Neural cell (in vitro differentiated cells): ENCODE data around the gene ATP2A1. TPM values are rescaled to one million over a fixed set of nuclear protein-coding genes. Genes with fewer than 3 reads are reported as not detected.

Experiments used
- H2AFZ ChIP-seq: fragments of 200-600, 300-800 bp; sonication (generic), shearing (Covaris generic); 2 replicates; pipeline ENCODE4 v1.6.0; 2014; ENCODE audit warnings: low read depth, mild to moderate bottlenecking, antibody characterized with exemption, low read length, moderate library complexity
- H3F3A ChIP-seq: fragments of 200-600 bp; shearing (Covaris generic); 2 replicates; pipeline ENCODE4 v1.6.1; 2016; ENCODE audit warnings: mild to moderate bottlenecking, moderate library complexity, mixed read lengths, antibody characterized with exemption, low read length; ENCODE audit not compliant: insufficient read depth, poor library complexity, severe bottlenecking
- H3K27ac ChIP-seq: fragments of 200-600, 300-800 bp; sonication (generic), shearing (Covaris generic); 2 replicates; pipeline ENCODE4 v1.5.1; 2014; ENCODE audit warnings: mild to moderate bottlenecking, low read length, moderate library complexity
- H3K27me3 ChIP-seq: fragments of 300-800, 200-600 bp; sonication (generic), shearing (Covaris generic); 2 replicates; pipeline ENCODE4 v1.6.0; 2014; ENCODE audit warnings: mild to moderate bottlenecking, low read depth, low read length, moderate library complexity; ENCODE audit not compliant: insufficient read depth
- H3K36me3 ChIP-seq: fragments of 300-800, 200-600 bp; sonication (generic), shearing (Covaris generic); 2 replicates; pipeline ENCODE4 v1.5.1; 2014; ENCODE audit warnings: mild to moderate bottlenecking, antibody characterized with exemption, low read length, moderate library complexity; ENCODE audit not compliant: insufficient read depth
- H3K4me2 ChIP-seq: fragments of 300-800, 200-600 bp; sonication (generic), shearing (Covaris generic); 2 replicates; pipeline ENCODE4 v1.6.0; 2014; ENCODE audit warnings: mild to moderate bottlenecking, low read length
- H3K4me3 ChIP-seq: fragments of 300-800, 200-600 bp; sonication (generic), shearing (Covaris generic); 2 replicates; pipeline ENCODE4 v1.5.1; 2014; ENCODE audit warnings: mild to moderate bottlenecking, low read length, moderate library complexity
- H3K79me2 ChIP-seq: fragments of 200-600 bp; shearing (Covaris generic); replicated peaks from 2 replicates; pipeline ENCODE4 v1.6.0; 2014; ENCODE audit warnings: mild to moderate bottlenecking, low read length, moderate library complexity; ENCODE audit not compliant: insufficient read depth
- H3K9ac ChIP-seq: fragments of 300-800, 200-600 bp; sonication (generic), shearing (Covaris generic); 2 replicates; pipeline ENCODE4 v1.6.1; 2016; ENCODE audit warnings: mild to moderate bottlenecking, low read length, mixed read lengths
- H3K9me2 ChIP-seq: fragments of 200-600 bp; shearing (Covaris generic); 2 replicates; pipeline ENCODE4 v1.6.1; 2016; ENCODE audit warnings: mild to moderate bottlenecking, low read length, mixed read lengths; ENCODE audit not compliant: insufficient read depth
- H3K9me3 ChIP-seq: fragments of 200-600, 300-800 bp; sonication (generic), shearing (Covaris generic); 2 replicates; pipeline ENCODE4 v1.6.1; 2016; ENCODE audit warnings: mild to moderate bottlenecking, mixed run types, low read length, moderate library complexity, mixed read lengths
- H4K20me1 ChIP-seq: fragments of 200-600 bp; shearing (Covaris generic); 2 replicates; pipeline ENCODE4 v1.6.1; 2016; ENCODE audit warnings: mild to moderate bottlenecking, mixed run types; ENCODE audit not compliant: insufficient read depth
- CTCF ChIP-seq: fragments of 450-650 bp; IDR thresholded peaks from 2 replicates; pipeline ENCODE4 v1.5.1; 2014; ENCODE audit warnings: antibody characterized with exemption, mild to moderate bottlenecking, moderate library complexity; ENCODE audit not compliant: poor library complexity, severe bottlenecking
- EP300 ChIP-seq: fragments of 450-650 bp; conservative IDR thresholded peaks from 2 replicates; pipeline ENCODE4 v1.6.1; 2014; ENCODE audit warnings: antibody characterized with exemption, mild to moderate bottlenecking, moderate library complexity; ENCODE audit not compliant: poor library complexity, severe bottlenecking
- EZH2 ChIP-seq: fragments of 200-600, 300-800 bp; shearing (Covaris generic), sonication (generic); IDR thresholded peaks from 2 replicates; pipeline ENCODE4 v1.6.1; 2014; ENCODE audit warnings: antibody characterized with exemption, low read length, borderline replicate concordance, mild to moderate bottlenecking; ENCODE audit not compliant: insufficient read depth, poor library complexity, severe bottlenecking
- MXI1 ChIP-seq: fragments of 450-650 bp; conservative IDR thresholded peaks from 2 replicates; pipeline ENCODE4 v1.6.1; 2014; ENCODE audit warnings: antibody characterized with exemption, mild to moderate bottlenecking; ENCODE audit not compliant: poor library complexity, severe bottlenecking
- POLR2AphosphoS5 ChIP-seq: IDR thresholded peaks from 2 replicates; pipeline ENCODE4 v1.6.1; 2012
- RAD21 ChIP-seq: fragments of 450-650 bp; conservative IDR thresholded peaks from 2 replicates; pipeline ENCODE4 v1.6.1; 2014; ENCODE audit warnings: antibody characterized with exemption, mild to moderate bottlenecking, moderate library complexity
- REST ChIP-seq: IDR thresholded peaks from 2 replicates; pipeline ENCODE4 v1.6.1; 2012; ENCODE audit warnings: borderline replicate concordance
- SMC3 ChIP-seq: fragments of 450-650 bp; conservative IDR thresholded peaks from 2 replicates; pipeline ENCODE4 v1.6.1; 2014; ENCODE audit warnings: antibody characterized with exemption, mild to moderate bottlenecking, moderate library complexity; ENCODE audit not compliant: poor library complexity
- TAF1 ChIP-seq: IDR thresholded peaks from 2 replicates; pipeline ENCODE4 v1.6.1; 2012; ENCODE audit warnings: low read depth
- polyA plus RNA-seq: library from polyadenylated mRNA; depleted of rRNA; stranded (reverse); fragments of >200 nt; gene quantifications from 2 replicates; pipeline ENCODE4 v1.2.3, GENCODE V29; 2014

ATP2A1 gene
- polyA plus RNA-seq, 1 donor from 2014 or later, result 0.06 TPM

DNA sequence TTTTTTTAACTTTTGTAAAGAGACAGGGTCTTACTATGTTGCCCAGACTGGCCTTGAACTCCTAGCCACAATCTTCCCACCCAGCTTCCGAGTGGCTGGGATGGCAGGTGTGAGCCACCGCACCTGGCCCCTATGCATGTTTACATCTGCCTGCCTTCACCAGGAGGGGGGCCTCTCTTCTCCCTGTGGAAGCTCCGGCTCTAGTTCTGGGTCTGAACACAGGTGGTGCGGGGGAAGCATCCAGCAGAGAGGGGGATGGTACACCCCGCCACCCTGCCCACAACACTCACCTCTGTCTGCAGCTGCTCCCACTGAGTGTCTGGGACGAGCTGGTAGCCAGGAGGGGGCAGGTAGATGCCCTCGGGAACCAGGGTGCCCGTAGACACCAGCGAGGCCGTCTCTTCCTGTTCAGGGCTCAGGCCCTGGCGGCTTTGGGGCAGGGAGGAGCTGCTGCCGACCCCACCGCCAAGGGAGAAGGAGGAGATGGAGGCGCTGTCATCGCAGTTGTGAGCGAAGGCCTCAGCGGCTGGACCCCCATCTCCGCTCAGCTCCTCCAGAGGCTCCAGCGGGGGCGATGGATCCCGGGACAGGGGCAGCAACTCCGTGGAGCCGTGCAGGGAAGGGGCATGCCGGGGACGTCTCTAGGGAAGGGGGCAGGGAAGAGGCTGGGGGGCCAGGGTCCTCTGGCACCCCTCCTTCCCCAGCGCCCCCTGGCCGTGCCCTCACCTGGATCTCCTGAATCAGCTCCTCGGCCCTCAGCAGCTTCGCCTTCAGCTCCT is 35.8 kb downstream of the ATP2A1 start:
- no peak overlapping the region for H3K27ac ChIP-seq
- H3K36me3 ChIP-seq, result no peaks in the 10 kb centered on the region
- no peak overlapping the region for H2AFZ ChIP-seq
- no peaks in the 10 kb centered on the region for H3K79me2 ChIP-seq
- no peaks in the 10 kb centered on the region for H3K9me3 ChIP-seq
- H3K4me2 ChIP-seq, result no peak overlapping the region
- H3F3A ChIP-seq, result no peaks in the 10 kb centered on the region
- no peaks in the 10 kb centered on the region for H3K27me3 ChIP-seq
- TF ChIP-seq POLR2AphosphoS5 (no peak), EP300 (no peak), SMC3 (no peak), RAD21 (no peak)
- no peaks in the 10 kb centered on the region for H3K9me2 ChIP-seq
- H3K9ac ChIP-seq, result no peak overlapping the region
- no peaks in the 10 kb centered on the region for H4K20me1 ChIP-seq
- no peak overlapping the region for H3K4me3 ChIP-seq

DNA sequence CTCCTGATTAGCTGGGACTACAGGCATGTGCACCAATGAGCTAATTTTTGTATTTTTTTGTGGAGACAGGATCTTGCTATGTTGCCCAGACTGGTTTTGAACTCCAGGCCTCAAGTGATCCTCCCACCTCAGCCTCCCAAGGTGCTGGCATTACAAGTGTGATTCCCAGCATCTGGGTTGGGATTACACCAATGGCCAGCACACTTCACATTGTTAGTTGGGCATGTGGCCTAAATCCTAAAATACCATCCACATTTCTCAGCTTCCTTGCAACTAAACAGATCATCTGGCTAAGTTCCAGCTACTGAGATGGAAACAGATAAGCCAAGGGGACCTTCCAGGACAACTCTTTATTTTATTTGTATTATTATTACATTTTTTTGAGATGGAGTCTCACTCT is 36.9 kb downstream of the ATP2A1 start:
- Histone ChIP-seq H3K36me3 (no peaks in the 10 kb centered on the region), H3F3A (no peaks in the 10 kb centered on the region), H3K9ac (no peak overlapping the region)

More for the DNA sequence above, 36.9 kb downstream of the ATP2A1 start:
- Histone ChIP-seq H3K9me2 (no peaks in the 10 kb centered on the region), H3K79me2 (no peaks in the 10 kb centered on the region), H3K27me3 (no peaks in the 10 kb centered on the region), H4K20me1 (no peaks in the 10 kb centered on the region), H3K4me2 (no peak overlapping the region), H3K27ac (no peak overlapping the region), H3K9me3 (no peaks in the 10 kb centered on the region), H3K4me3 (no peak overlapping the region), H2AFZ (no peak overlapping the region)
- TF ChIP-seq POLR2AphosphoS5 (no peak), EP300 (no peak), MXI1 (no peak), REST (no peak), SMC3 (no peak), TAF1 (no peak), EZH2 (no peak), RAD21 (no peak), CTCF (no peak)
